ENCODE data around the gene ANKRD63.

Gene ANKRD63

DNA sequence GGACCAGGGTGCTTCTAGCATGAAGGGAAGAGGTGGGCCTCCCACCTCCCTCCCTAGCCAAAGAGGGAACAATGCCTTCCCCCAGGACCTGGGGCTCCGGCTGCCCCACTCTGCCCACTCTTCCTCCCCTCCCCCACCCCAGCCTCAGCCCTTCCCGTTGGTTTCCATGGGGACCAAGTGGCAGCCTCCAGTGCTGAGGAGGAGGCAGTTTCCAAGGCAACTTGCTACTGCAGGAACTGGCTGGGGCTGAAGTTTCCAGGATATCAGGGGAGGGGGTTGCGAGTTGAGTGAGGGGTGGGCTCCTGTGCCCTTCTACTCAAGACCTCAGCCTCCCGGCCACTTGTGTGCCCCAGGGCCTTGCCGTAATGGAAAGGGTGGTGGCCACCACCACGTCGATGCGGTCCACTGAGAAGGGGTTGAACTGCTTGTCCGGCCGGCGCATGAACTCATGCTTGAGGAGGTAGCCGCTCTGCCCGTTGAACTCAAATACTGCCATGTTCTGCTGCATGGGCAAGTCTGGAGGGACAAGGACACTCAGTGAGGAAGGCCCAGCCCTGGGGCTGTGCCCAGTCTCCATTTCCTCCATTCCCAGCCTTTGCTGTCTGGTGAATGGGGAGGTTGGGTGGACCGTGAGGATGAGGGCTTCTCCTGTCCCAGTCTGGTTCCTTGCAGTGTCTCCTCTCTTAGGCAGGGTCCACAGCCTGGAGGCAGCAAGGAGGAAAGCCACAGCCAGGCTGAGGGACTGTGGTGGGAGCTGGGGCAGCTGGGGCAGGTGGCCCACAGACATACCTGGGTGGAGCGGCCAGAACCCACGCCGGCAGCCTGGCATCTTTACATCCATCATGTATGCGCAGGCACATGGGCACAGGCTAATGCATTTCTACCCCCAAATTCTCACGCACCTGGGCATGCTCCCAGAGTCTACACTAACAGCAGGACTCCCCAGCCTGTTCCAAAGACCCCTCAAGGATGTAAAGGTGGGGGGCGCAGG, 11.3 kb upstream of the ANKRD63 start:
- no peak for DNase-seq

DNA sequence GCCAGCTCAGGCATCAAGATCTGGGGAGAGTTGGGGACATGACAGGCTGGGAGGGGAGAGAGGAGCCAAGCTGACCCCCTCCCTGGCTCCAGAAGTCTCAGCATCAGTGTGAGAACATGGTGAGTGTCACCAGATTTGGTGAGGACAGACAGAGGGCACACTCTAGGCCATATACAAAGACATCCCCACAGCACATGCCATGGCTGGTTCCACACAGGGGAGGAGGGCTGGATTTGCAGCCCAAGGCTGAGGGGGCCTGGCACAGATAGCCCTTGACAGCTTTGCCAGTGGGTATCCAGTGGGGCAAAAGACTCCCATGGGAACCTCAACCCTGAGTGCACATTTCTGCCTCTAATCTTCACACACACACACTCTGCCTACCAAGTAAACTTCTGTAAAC, 10.1 kb upstream of the ANKRD63 start:
- DNase-seq: no peak

DNA sequence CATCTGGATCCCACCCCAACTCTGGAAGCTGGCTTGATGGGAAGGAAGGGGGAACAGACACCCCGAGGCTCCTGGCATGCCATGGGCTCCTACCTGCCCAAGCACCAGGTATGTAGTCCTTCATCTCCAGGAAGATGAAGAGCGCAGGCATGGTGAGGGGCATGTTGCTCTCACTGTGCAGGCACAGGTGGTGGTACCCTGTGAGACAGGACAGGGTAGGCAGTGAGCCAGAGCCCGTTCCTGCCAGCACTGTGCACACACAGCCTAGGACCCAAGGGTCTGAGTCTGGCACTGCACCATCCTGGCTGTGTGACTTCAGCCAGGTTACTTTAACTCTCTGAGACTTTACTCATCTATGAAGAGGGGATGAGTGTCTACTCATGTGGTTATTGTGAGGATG, 9.4 kb upstream of the ANKRD63 start:
- no peak for DNase-seq

DNA sequence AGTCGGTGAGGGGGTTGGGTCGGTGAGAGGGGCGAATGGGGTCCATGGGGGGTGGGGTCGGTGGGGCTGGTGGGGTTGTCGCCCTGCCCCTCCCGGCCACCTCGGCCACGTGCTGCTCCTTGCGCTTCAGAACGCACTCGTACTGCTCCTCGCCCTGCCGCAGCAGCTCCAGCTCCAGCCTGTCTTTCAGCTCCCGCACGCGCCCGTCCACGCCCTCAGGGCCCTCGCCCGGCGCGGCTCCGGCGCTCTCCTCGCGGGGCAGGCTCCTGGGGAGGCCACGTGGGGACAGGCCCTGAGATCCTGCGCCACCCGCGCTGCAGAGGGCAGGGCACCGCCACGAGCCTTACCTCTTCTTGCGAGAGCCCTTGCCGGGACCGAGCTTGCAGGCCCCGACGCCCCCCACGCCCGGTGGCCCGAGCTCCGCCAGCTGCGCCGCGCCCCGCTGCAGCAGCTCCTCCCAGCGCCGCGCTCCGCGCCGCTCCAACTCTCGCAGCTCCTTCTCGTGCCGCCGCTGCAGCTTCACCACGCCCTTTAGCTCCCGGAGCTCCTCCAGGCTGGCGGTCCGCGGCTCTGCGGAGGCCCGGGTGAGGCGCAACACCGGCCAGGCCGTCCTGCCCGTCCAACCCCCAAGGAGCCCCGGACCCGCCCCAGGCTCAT, 8.2 kb upstream of the ANKRD63 start:
- DNase-seq: no peak

DNA sequence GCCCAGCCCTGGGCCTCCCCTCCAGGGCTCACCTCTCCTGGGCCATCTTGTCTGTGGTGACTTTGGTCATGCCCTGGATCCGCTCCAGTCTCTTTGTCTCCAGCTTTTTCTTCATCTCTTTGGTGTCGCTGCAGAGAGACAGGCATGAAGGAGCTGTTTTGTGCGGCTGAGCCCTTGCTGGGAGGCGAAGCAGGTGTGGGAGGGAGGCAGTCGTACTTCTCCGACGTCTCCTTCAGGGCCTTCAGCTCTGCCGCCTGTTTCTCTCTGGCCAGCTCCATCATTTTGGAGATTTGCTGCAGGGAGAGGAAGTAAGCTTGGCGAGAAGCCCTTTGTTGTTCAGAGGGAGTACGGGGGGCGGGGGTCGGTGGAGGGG, 7.7 kb upstream of the ANKRD63 start:
- no peak for DNase-seq

- no peak for DNase-seq
Measured at GRCh38 chr15:40289140-40289775, 6.4 kb upstream of the ANKRD63 start.

GRCh38 chr15:40287968-40288367, 5.1 kb upstream of the ANKRD63 start:
- DNase-seq: no peak

DNA sequence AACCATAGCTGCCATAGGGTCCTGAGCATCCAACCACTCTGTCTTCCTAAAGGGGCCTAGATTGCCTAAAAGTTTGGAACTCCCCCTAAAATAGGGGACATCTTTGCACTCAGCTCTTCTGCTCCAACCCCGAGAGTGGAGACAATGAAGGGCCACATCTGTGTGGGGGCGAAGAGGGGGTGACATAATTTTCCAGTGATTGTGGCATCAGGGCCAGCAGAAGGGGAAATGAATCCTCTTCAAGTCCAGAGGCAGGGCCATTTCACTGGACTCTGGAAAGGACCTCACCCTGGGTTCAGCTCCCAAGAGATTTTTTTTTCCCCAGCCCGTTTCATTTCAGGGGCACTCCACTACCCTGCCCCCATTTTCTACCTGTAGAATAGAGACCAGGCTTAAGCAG, 4.6 kb upstream of the ANKRD63 start:
- peak; percentile 53 to 79 for DNase-seq

DNA sequence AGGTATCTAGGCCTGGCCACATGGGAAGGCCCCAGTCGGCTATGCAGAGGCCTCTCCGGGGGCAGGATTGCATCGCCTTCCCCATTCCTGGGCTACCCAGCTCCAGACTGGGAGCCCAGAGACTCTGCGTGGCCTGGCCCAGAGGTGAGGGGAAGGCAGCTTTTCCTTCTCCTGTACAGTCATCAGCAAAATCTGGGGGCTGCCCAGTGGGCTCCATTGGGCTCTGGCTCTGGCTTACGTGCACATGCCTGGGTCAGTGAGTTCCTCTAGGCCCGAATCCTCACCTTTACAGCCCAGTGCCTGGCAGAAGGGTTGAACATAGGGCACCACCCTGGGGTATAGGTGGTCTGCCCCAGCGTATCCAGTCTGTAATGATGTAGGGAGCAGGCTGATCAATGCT, 3.9 kb upstream of the ANKRD63 start:
- no peak for DNase-seq

DNA sequence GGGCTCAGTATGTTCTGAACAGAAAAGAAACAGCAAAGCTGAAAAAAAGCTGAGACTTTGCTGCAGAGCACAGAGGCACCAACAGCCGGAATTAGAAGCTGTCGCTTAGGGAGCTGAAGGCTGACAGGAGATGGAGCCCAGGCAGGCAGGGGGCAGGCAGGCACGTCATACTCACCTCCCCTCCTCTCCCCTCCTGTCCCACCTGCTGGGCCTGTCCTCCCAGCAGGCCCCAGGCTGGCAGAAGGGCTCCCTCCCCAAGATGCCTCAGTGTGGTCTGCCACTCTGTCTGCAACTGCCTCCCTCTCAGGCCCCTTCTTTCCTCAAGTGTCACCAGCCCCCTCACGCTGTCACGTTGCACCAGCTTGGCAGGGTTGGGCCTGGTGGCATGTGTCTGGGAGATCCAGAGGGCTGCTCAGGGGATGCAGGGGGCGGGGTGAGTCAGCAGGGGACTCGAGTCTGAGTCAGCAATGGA, 3.2 kb upstream of the ANKRD63 start:
- DNase-seq: peak; percentile 68 to 87

DNA sequence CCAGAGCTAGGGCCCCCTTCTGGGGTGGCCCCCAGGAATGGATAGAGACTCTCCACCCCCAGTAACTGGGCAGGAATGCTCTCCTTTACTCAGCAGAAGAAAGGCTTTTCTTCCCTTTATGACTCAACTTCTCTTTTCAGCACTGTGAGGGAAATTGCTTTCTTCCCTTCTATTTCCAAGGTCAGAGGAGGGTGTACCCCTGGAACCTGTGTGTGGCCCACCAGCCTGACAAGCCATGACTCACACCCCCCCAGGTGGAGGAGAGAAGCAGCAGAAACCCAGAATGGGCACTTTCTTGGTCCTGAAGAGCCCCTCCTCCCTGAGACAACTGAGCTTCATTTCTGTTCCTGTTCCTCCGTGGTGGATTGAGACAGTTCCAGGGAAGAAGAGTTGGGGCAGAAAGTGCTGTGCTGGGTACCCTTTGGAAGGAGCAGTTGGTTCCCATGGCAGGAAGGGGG, 2.7 kb upstream of the ANKRD63 start:
- no peak for DNase-seq

GRCh38 chr15:40285151-40285550, 2.3 kb upstream of the ANKRD63 start:
- DNase-seq: no peak

- DNase-seq: no peak
Measured at GRCh38 chr15:40283615-40284300, 894 bp upstream of the ANKRD63 start.

DNA sequence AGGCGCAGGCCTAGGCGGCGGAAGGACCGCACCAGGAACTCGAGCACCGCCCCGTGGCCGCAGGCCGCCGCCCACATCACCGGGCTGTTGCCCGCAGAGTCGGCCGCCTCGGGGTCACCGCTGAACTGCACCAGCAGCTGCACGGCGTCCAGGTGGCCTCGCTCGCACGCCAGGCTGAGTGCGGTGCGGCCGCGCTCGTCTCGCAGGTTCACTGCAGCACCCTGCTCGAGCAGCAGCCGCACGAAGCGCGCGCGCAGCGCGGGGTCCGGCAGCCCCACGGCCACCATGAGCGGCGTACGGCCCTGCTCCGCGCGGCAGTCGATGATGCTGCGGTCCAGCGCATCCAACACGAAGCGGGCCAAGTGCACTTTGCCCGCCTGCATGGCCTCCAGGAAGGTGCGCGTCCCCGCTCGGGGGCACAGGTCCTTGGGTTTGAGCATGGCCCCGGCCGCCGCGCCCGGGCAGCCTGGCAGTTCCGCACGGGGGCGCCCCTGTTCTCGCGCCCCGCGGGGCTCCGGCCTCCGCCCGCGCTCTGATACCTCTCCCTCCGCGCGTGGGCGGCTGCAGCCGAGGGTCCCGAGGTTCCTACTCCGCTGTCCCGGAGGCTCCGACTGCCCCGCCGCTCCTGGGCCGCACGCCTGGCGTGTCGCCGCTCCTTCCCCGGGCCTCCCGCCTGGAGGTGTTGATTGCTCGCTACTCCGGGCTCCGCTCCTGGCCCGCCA, 556 bp downstream of the ANKRD63 start:
- DNase-seq: no peak

- DNase-seq: no peak
Measured at GRCh38 chr15:40281801-40282146, 1.1 kb downstream of the ANKRD63 start.

GRCh38 chr15:40281057-40281800, 1.6 kb downstream of the ANKRD63 start:
- DNase-seq: no peak

GRCh38 chr15:40280260-40281056, 2.4 kb downstream of the ANKRD63 start:
- no peak for DNase-seq

DNA sequence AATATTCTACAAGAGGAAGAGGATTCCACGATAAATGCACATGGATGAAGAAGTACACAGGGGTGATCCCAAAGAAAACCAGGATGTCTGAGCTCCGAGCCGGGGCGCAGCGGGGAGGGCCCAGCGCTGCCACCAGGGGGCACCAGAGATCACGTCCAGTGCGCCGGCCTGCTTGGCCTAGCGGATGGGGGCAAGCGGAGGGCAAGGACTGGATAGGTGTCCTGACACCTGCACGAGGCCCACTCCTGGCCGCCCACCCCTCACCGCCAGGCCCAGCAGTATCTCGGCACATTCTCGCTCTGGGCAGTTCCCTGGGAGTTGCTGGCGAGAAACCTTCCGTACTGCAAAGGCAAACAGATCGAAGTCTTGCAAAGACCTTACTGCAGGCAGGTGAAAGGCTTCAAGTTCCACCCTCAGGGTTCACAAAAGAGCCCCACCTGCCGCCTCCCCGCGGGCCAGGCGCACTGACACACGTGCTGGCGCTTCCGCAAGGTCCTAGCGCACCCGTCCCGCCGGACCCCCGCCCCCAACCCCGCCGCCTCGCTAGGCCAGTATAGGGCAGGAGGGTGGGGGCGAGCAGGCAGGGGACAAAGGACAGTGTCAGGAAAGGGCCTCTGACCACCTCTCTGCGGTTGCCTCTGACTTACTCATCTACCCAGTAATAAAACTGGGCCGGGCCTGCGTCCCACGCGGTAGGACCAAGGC, 3.3 kb downstream of the ANKRD63 start:
- peak in 1 of 2 donors; percentile 85 for DNase-seq

DNA sequence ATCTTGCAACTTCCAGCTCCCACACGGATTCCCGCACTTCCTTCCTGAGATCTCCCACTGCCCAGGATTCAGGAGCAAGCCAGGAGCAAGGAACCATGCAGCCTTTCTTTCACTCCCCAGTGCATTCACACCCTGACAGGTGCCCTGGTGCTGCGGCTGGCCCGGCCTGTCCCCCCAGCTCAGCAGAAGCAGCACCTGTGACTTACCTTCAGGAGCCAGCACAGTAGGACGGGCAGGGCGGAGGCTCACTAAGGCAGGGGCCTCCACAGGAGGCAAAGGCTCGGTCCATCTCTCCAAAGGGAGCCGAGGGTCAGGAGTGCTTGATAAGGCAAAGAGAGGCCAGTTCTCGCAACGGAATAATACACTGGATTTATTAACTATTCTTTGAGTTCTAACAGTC, 4.8 kb downstream of the ANKRD63 start:
- DNase-seq: no peak

- DNase-seq: peak; percentile 48 to 60
Measured at GRCh38 chr15:40277471-40277870, 5.4 kb downstream of the ANKRD63 start.

Measured in inflammatory macrophage treated with lipopolysaccharide for 1 hour (primary cell).